NCI-H345 (cell line): Measurements from ENCODE around the gene SLC19A3.
"Not testable (repeated sequence)": the region's sequence is repeated elsewhere in the genome, so short reads cannot be mapped to it uniquely, and the experiment has no call there.

Experiments used
- DNase-seq: peaks from one replicate; lab custom pipeline; 2025; lab: John Stamatoyannopoulos, UW

SLC19A3 gene

GRCh38 chr2:227703280-227703732, 14.5 kb downstream of the SLC19A3 start:
- DNase-seq: no peak

- DNase-seq: no peak
Observed at GRCh38 chr2:227701556-227701955, 16.3 kb downstream of the SLC19A3 start.

- DNase-seq: no peak
Observed at GRCh38 chr2:227696990-227697679, 20.7 kb downstream of the SLC19A3 start.

- DNase-seq: no peak
Observed at GRCh38 chr2:227687189-227687588, 30.6 kb downstream of the SLC19A3 start.

- no peak for DNase-seq
Observed at GRCh38 chr2:227684258-227684657, 33.6 kb downstream of the SLC19A3 start.

- no peak for DNase-seq
Observed at GRCh38 chr2:227677928-227678327, 39.9 kb downstream of the SLC19A3 start.

GRCh38 chr2:227674485-227674884, 43.3 kb downstream of the SLC19A3 start:
- no peak for DNase-seq

- not testable (repeated sequence) for DNase-seq
Observed at GRCh38 chr2:227673620-227674019, 44.2 kb downstream of the SLC19A3 start.

GRCh38 chr2:227671170-227671905, 46.5 kb downstream of the SLC19A3 start:
- DNase-seq: no peak

GRCh38 chr2:227666631-227667170, 51.1 kb downstream of the SLC19A3 start, which contains the start of gene SCYGR5:
Gene SCYGR5 (plus strand): TSS chr2:227666804. CDS start chr2:227666804, 0 bp downstream.
- DNase-seq: not testable (repeated sequence)

GRCh38 chr2:227665189-227665940, 52.5 kb downstream of the SLC19A3 start:
- DNase-seq: no peak

GRCh38 chr2:227661827-227662226, 56.0 kb downstream of the SLC19A3 start:
- no peak for DNase-seq

- no peak for DNase-seq
Observed at GRCh38 chr2:227661025-227661649, 56.7 kb downstream of the SLC19A3 start.

GRCh38 chr2:227657199-227657845, 60.5 kb downstream of the SLC19A3 start:
- DNase-seq: no peak

- no peak for DNase-seq
Observed at GRCh38 chr2:227655454-227655853, 62.4 kb downstream of the SLC19A3 start.

GRCh38 chr2:227654426-227654825, 63.4 kb downstream of the SLC19A3 start:
- no peak for DNase-seq

- no peak for DNase-seq
Observed at GRCh38 chr2:227653419-227653818, 64.4 kb downstream of the SLC19A3 start.

- DNase-seq: no peak
Observed at GRCh38 chr2:227643990-227644551, 73.8 kb downstream of the SLC19A3 start.

- DNase-seq: no peak
Observed at GRCh38 chr2:227642656-227643055, 75.2 kb downstream of the SLC19A3 start.

- no peak for DNase-seq
Observed at GRCh38 chr2:227634201-227634600, 83.6 kb downstream of the SLC19A3 start.
